ENCODE results near the gene OR7A10.
"Not testable (repeated sequence)": the region's sequence is repeated elsewhere in the genome, so short reads cannot be mapped to it uniquely, and the experiment has no call there.

Gene OR7A10

GRCh38 chr19:14792250-14792649, 56.5 kb downstream of the OR7A10 start:
- not testable (repeated sequence) for DNase-seq

Data from stimulated activated CD4-positive, alpha-beta T cell treated with anti-CD3 and anti-CD28 coated beads, Interleukin-4, amount 100 ng/mL, for 24 hours (primary cell).